ENCODE measurements around the gene KCNQ1OT1. TPM values are rescaled to one million over a fixed set of nuclear protein-coding genes. Genes with fewer than 3 reads are reported as not detected.

Gene KCNQ1OT1
- total and polyA plus RNA-seq, 12 donors, result 0.15 to 10.6 (median 1.1) TPM

DNA sequence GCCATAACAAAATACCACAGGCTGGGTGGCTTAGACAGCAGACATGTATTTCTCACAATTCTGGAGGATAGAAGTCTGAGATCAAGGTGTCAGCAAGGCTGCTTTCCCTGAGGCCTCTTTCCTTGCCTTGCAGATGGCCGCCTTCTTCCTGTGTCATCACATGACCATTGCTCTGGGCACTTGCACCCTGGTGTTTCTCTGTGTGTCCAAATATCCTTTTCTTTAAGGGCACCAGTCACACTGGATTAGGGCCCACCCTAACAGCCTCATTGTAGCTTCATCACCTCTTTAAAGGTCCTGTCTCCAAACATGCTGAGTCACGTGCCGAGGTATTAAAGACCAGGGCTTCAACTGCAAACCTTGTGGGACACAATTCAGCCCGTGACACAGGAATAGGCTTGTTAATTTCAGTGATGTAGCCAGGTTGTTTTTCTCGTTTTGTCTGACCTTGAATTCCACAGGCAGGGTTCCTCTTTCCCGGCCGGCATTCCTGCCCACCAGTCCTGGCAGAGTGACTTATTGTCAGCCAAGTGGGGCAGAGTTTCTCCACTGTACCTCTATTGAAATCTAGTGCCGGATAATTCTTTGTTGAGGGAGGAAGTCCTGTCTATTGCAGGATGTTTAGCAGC is 100.1 kb downstream of the KCNQ1OT1 start:
- Histone ChIP-seq H3K4me1 (replicated peaks in 1 of 2) (peaks cover 12 to 19% of the 10 kb centered on the region in 2 donors), H3K36me3 (replicated peaks in 1 of 2) (no peaks in the 10 kb centered on the region), H3K27me3 (no peaks in the 10 kb centered on the region), H3K27ac (peak overlapping the region in 4 of 5 donors; percentile 43 to 80 (median 56)), H3K9me3 (replicated peaks in 1 of 3) (peaks cover 0 to 11% (median 0%) of the 10 kb centered on the region in 3 donors), H3K4me3 (no peak overlapping the region)
- intact Hi-C loops (cut with DNase I), result no loop called here
- TF ChIP-seq, protein P1, sequence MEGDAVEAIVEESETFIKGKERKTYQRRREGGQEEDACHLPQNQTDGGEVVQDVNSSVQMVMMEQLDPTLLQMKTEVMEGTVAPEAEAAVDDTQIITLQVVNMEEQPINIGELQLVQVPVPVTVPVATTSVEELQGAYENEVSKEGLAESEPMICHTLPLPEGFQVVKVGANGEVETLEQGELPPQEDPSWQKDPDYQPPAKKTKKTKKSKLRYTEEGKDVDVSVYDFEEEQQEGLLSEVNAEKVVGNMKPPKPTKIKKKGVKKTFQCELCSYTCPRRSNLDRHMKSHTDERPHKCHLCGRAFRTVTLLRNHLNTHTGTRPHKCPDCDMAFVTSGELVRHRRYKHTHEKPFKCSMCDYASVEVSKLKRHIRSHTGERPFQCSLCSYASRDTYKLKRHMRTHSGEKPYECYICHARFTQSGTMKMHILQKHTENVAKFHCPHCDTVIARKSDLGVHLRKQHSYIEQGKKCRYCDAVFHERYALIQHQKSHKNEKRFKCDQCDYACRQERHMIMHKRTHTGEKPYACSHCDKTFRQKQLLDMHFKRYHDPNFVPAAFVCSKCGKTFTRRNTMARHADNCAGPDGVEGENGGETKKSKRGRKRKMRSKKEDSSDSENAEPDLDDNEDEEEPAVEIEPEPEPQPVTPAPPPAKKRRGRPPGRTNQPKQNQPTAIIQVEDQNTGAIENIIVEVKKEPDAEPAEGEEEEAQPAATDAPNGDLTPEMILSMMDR (IDR thresholded peaks at IDR 0.05), result no peak
- no peak for TF ChIP-seq POLR2A (IDR thresholded peaks at IDR 0.05)
- DNase-seq, result peak in 5 of 7 donors; percentile 28 to 67 (median 52)
- 42 to 49% (median 46%) methylated on average over 8 of the region's 8 CpGs for WGBS, 4 donors

DNA sequence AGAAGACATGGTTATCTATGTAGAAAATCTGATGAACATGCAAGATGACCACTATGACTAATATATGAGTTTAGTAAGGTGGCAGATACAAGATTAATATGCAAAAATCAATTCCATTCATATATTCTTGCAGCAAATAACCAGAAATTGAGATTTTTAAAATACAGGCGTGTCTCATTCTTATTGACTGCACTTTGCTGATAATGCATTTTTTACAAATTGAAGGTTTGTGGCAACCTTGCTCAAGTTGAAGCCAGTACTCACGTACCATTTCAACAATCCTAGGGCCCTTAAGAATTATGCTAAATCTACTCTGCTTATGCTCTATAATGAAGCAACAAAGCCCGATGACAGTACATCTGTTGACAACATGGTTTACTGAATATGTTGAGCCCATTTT is 104.6 kb downstream of the KCNQ1OT1 start:
- WGBS, 4 donors, result 89 to 98% (median 95%) methylated on average over 3 of the region's 3 CpGs
- H3K4me3 ChIP-seq, result no peak overlapping the region
- H3K36me3 ChIP-seq (replicated peaks in 1 of 2), result peaks cover 0 to 26% of the 10 kb centered on the region in 2 donors
- intact Hi-C loops (cut with DNase I), result no loop called here
- peaks cover 9 to 10% of the 10 kb centered on the region in 2 donors for H3K4me1 ChIP-seq (replicated peaks in 1 of 2)
- H3K9me3 ChIP-seq (replicated peaks in 1 of 3), result peaks cover 0 to 11% (median 0%) of the 10 kb centered on the region in 3 donors
- no peak for TF ChIP-seq POLR2A (IDR thresholded peaks at IDR 0.05)
- TF ChIP-seq, protein P1 (IDR thresholded peaks at IDR 0.05), result no peak
- DNase-seq, result no peak
- H3K27ac ChIP-seq, result no peak overlapping the region
- no peaks in the 10 kb centered on the region for H3K27me3 ChIP-seq

DNA sequence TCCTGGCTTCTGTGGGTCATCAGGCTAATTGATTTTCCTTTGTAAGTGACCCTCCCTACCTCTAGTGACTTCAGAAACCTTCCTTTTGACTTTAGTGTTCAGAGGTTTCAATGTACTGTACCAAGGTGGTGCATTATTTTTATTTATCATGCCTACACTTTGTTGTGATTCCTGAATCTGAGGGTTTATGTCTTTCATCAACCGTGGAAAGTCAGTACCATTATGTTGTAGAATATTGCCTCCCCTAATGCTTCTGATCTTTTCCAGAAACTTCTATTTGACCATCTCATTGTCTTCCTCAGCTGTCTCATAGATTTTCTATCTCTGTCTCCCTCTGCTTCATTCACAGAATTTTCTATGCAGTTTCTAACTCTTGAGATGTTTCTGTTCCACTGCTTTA is 105.5 kb downstream of the KCNQ1OT1 start:
- no peak for DNase-seq
- WGBS, 4 donors, result 93 to 100% (median 97%) methylated on average over 1 of the region's 1 CpG
- TF ChIP-seq, protein P1 (IDR thresholded peaks at IDR 0.05), result no peak
- TF ChIP-seq POLR2A (IDR thresholded peaks at IDR 0.05), result no peak
- intact Hi-C loops (cut with DNase I), result loop anchor here in 1 of 2 donors (5.0 kb wide), 1 partner anchor 73 kb away; no protein-coding TSS in a partner anchor
- Histone ChIP-seq H3K27ac (no peak overlapping the region), H3K27me3 (no peaks in the 10 kb centered on the region), H3K36me3 (replicated peaks in 1 of 2) (peaks cover 0 to 36% of the 10 kb centered on the region in 2 donors), H3K4me1 (replicated peaks in 1 of 2) (peaks cover under 1% of the 10 kb centered on the region in 2 donors), H3K9me3 (replicated peaks in 1 of 3) (peaks cover 0 to 11% (median 0%) of the 10 kb centered on the region in 3 donors), H3K4me3 (no peak overlapping the region)

DNA sequence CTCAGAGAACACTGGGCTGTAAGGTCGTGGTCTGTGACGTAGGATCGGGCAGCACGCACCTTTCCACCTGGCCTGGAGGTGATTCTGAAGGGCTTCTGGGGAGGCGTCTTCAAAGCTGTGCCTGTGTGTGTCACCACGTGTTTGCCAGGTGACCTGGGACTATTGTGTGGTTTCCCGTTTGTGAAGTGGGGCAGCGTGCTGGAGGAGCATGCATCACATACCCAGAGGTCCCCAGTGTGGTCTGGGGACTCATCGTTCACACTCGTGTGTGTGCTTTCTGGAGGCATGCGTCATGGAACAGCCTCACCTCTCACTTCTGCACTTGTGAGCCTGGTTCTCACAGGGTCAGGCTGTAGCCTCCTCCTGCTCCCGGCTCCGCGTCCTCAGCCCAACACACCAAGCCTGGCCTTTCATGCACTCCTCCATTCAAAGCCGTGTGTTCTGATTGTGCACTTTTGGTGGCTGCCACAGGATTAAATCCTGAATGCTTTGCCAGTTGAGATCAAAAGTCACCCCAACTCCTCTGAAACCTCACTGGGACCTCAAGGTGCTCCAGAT is 106.3 kb downstream of the KCNQ1OT1 start:
- no peak overlapping the region for H3K27ac ChIP-seq
- TF ChIP-seq, protein P1 (IDR thresholded peaks at IDR 0.05), result no peak
- no peak for TF ChIP-seq POLR2A (IDR thresholded peaks at IDR 0.05)
- no peaks in the 10 kb centered on the region for H3K4me1 ChIP-seq (replicated peaks in 1 of 2)
- H3K36me3 ChIP-seq (replicated peaks in 1 of 2), result peaks cover 0 to 44% of the 10 kb centered on the region in 2 donors
- H3K27me3 ChIP-seq, result no peaks in the 10 kb centered on the region
- H3K9me3 ChIP-seq (replicated peaks in 1 of 3), result peaks cover 0 to 11% (median 0%) of the 10 kb centered on the region in 3 donors
- DNase-seq, result peak in 2 of 7 donors; percentile 7 to 18
- WGBS, 4 donors, result 92 to 98% (median 95%) methylated on average over 7 to 15 of the region's 15 CpGs
- intact Hi-C loops (cut with DNase I), result loop anchor here in 1 of 2 donors (5.0 kb wide), 1 partner anchor 74 kb away; no protein-coding TSS in a partner anchor
- H3K4me3 ChIP-seq, result no peak overlapping the region

All from adrenal gland (tissue), 12 donors.